ENCODE data around the gene TBC1D21. TPM values are rescaled to one million over a fixed set of nuclear protein-coding genes. Genes with fewer than 3 reads are reported as not detected.

The TBC1D21 gene
- total RNA-seq, 2 experiments from 2014 or later: not detected

- CTCF ChIA-PET: no interaction called here
- Mint-ChIP-seq H3K4me3 (no peak overlapping the region), H3K4me1 (ENCODE audit: low read depth) (no peaks in the 10 kb centered on the region), H3K9me3 (no peaks in the 10 kb centered on the region), H3K27ac (no peak overlapping the region), H3K36me3 (ENCODE audit: low read depth) (no peaks in the 10 kb centered on the region), H3K27me3 (peaks cover 27% of the 10 kb centered on the region)
- POLR2A ChIA-PET: no interaction called here
- ATAC-seq (ENCODE audit: poor library complexity) (no peak), DNase-seq (no peak)
- no peak overlapping the region for H3K4me3 ChIP-seq (ENCODE audit: low read length)
- no peaks in the 10 kb centered on the region for H3K9me3 ChIP-seq (ENCODE audit: control insufficient read depth in 1 of 2, insufficient read depth in 1 of 2, low read length in 2 of 2)
- TF ChIP-seq CTCF (IDR thresholded peaks at IDR 0.05): no peak
- no peak overlapping the region for H3K27ac ChIP-seq (ENCODE audit: low read depth in 1 of 2, low read length in 2 of 2)
- H3K36me3 ChIP-seq (ENCODE audit: insufficient read depth, low read length): no peaks in the 10 kb centered on the region
- H3K4me1 ChIP-seq (ENCODE audit: insufficient read depth, low read length): no peaks in the 10 kb centered on the region
- peaks cover 3 to 12% of the 10 kb centered on the region in 2 experiments for H3K27me3 ChIP-seq (ENCODE audit: control insufficient read depth in 1 of 2, insufficient read depth in 2 of 2, low read length in 2 of 2)
- intact Hi-C loops (cut with DNase I, micrococcal nuclease): no loop called here
Observed at GRCh38 chr15:73885954-73886700, 12.8 kb downstream of the TBC1D21 start.

DNA sequence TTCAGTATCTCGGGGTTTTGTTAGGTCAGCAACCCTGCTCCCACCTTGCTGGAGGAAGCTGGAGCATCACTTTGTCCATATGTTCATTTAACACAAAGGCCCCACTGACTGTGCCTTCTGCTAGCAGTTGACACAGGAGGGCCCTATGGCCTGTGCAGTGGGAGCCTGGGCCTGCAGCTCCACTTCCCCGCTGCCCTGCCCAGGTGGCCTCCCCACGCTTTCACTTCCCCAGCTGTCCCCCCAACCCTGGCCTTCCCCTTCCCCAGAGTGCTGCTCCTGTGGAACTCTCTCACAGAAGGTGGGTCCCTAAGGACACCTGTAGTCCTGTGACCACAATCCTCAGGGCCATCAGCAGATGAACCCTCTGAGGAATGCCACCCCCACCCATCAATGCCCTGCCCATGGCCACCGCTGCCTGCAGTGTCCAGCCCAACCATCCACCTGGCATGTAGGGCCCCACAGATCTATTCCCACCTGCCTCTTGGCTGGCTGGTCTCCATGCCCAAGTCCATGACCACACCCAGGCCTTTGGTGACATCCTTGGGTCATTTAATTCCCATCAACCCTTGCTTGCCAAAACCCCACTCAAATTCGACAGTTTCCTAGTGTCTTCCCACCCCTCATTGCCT, 13.5 kb downstream of the TBC1D21 start:
- intact Hi-C loops (cut with DNase I, micrococcal nuclease): no loop called here
- H3K27ac ChIP-seq (ENCODE audit: low read depth in 1 of 2, low read length in 2 of 2): no peak overlapping the region
- no peak for TF ChIP-seq CTCF (IDR thresholded peaks at IDR 0.05)
- peaks cover 0 to 6% of the 10 kb centered on the region in 2 experiments for H3K9me3 ChIP-seq (ENCODE audit: control insufficient read depth in 1 of 2, insufficient read depth in 1 of 2, low read length in 2 of 2)
- CTCF ChIA-PET: no interaction called here
- Mint-ChIP-seq H3K9me3 (no peaks in the 10 kb centered on the region), H3K36me3 (ENCODE audit: low read depth) (no peaks in the 10 kb centered on the region), H3K27me3 (peaks cover 27% of the 10 kb centered on the region), H3K4me1 (ENCODE audit: low read depth) (no peaks in the 10 kb centered on the region), H3K27ac (no peak overlapping the region), H3K4me3 (no peak overlapping the region)
- H3K27me3 ChIP-seq (ENCODE audit: control insufficient read depth in 1 of 2, insufficient read depth in 2 of 2, low read length in 2 of 2): peaks cover 6 to 12% of the 10 kb centered on the region in 2 experiments
- ATAC-seq (ENCODE audit: poor library complexity) (no peak), DNase-seq (no peak)
- no peaks in the 10 kb centered on the region for H3K36me3 ChIP-seq (ENCODE audit: insufficient read depth, low read length)
- H3K4me3 ChIP-seq (ENCODE audit: low read length): no peak overlapping the region
- H3K4me1 ChIP-seq (ENCODE audit: insufficient read depth, low read length): no peaks in the 10 kb centered on the region
- POLR2A ChIA-PET: no interaction called here

DNA sequence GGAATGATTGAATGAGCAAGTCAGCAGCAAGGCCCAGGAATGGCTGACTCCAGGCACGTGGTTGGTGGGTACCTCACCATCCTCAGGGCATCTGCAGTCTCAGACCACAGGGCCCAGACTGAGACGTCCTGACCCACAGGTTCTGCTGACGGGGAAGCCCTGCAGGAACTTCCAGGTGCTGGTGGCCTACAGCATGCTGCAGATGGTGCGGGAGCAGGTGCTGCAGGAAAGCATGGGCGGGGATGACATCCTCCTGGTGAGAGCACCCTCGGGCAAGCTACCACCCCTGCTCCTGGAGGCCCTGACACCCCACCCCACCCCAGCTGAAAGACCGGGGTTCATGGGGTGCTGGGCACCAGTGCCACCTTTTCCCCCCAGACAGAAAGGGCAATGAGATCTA, 14.1 kb downstream of the TBC1D21 start:
- no peaks in the 10 kb centered on the region for H3K36me3 ChIP-seq (ENCODE audit: insufficient read depth, low read length)
- ATAC-seq (ENCODE audit: poor library complexity) (no peak), DNase-seq (no peak)
- H3K9me3 ChIP-seq (ENCODE audit: control insufficient read depth in 1 of 2, insufficient read depth in 1 of 2, low read length in 2 of 2): peaks cover 0 to 10% of the 10 kb centered on the region in 2 experiments
- Mint-ChIP-seq H3K27ac (no peak overlapping the region), H3K27me3 (peaks cover 28% of the 10 kb centered on the region), H3K36me3 (ENCODE audit: low read depth) (no peaks in the 10 kb centered on the region), H3K4me3 (no peak overlapping the region), H3K4me1 (ENCODE audit: low read depth) (no peaks in the 10 kb centered on the region), H3K9me3 (no peaks in the 10 kb centered on the region)
- intact Hi-C loops (cut with DNase I, micrococcal nuclease): no loop called here
- H3K27ac ChIP-seq (ENCODE audit: low read depth in 1 of 2, low read length in 2 of 2): no peak overlapping the region
- TF ChIP-seq CTCF (IDR thresholded peaks at IDR 0.05): no peak
- no peaks in the 10 kb centered on the region for H3K4me1 ChIP-seq (ENCODE audit: insufficient read depth, low read length)
- H3K27me3 ChIP-seq (ENCODE audit: control insufficient read depth in 1 of 2, insufficient read depth in 2 of 2, low read length in 2 of 2): peaks cover 6 to 8% of the 10 kb centered on the region in 2 experiments
- no peak overlapping the region for H3K4me3 ChIP-seq (ENCODE audit: low read length)
- ChIA-PET CTCF (no interaction called here), POLR2A (no interaction called here)

All from CD4-positive, alpha-beta T cell (primary cell).